ENCODE data around the gene JCHAIN. TPM values are rescaled to one million over a fixed set of nuclear protein-coding genes. Genes with fewer than 3 reads are reported as not detected.

The JCHAIN gene
- total and polyA plus RNA-seq, 9 of the 15 experiments (the other 6 are each of a cell fraction or from before 2014, with no cell fraction given), result 0.04 to 0.68 (median 0.26) TPM; not detected in 5

DNA sequence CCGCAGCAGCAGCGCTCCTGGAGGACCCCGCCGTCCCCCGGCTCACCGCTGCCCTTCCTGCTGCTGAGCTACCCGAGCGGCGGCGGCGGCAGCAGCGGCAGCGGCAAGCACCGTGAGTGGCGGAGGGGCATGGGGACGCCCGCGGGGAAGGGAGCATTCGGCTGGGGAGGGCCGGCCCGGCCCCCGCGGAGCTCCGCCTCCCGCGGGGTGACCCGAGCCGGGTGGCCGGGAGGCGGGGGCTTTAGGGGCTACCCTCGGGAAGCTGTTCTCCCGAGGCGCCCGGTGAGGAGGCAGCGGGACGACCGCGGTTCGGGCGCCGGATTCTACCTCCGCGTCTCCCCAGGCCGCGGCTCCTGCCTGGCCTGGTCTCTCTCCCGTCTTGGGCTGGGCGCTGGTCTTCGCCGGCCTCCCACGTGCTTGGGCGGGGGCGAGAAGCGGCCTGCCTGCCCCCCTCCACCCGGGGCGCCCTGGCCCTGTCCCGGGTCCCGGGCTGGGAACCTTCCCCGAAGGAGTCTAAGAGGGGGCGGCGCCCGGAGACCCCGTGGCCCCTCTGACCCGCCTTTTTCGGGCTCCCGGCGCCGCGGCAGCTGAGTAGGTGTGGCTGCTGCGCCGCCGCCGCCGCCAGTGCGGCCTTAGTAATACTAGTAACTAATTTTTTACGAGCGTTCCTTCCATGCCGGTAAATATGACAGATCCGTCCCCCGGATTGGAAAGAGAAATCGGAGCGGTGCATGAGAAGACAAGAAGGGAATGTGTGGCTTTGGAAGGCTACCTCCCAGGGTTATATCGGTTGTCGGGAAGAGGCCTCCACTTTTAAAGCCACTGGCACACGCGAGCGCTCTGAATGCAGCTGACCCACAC, 39.1 kb upstream of the JCHAIN start (continued):
- 0 out of 2 replicates have a peak, but pooled peaks have one; percentile 52 for TF ChIP-seq MTA3 (IDR thresholded peaks at IDR 0.05; ENCODE audit: borderline replicate concordance)
- TF ChIP-seq FOXA3 (CRISPR knock-in tag; conservative IDR thresholded peaks at IDR 0.05 in 1 of 2, IDR thresholded peaks at IDR 0.05 in 1 of 2), result 0 out of 4 replicates have a peak, but pooled peaks of 1 of the 2 experiments have one; percentile 18
- 0 out of 4 replicates have a peak, but pooled peaks of 1 of the 2 experiments have one; percentile 24 for TF ChIP-seq FOXK2 (conservative IDR thresholded peaks at IDR 0.05 in 1 of 2, IDR thresholded peaks at IDR 0.05 in 1 of 2; ENCODE audit: low read depth in 2 of 2)
- peak; percentile 91 to 93 for TF ChIP-seq MAZ (CRISPR knock-in tag; conservative IDR thresholded peaks at IDR 0.05 in 1 of 2, IDR thresholded peaks at IDR 0.05 in 1 of 2)
- TF ChIP-seq, protein P1, sequence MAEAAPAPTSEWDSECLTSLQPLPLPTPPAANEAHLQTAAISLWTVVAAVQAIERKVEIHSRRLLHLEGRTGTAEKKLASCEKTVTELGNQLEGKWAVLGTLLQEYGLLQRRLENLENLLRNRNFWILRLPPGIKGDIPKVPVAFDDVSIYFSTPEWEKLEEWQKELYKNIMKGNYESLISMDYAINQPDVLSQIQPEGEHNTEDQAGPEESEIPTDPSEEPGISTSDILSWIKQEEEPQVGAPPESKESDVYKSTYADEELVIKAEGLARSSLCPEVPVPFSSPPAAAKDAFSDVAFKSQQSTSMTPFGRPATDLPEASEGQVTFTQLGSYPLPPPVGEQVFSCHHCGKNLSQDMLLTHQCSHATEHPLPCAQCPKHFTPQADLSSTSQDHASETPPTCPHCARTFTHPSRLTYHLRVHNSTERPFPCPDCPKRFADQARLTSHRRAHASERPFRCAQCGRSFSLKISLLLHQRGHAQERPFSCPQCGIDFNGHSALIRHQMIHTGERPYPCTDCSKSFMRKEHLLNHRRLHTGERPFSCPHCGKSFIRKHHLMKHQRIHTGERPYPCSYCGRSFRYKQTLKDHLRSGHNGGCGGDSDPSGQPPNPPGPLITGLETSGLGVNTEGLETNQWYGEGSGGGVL (CRISPR knock-in tag; IDR thresholded peaks at IDR 0.05), result no peak
- TF ChIP-seq ESRRB (CRISPR knock-in tag; IDR thresholded peaks at IDR 0.05; ENCODE audit: borderline replicate concordance), result no peak
- no peak for TF ChIP-seq RFX7 (CRISPR knock-in tag; IDR thresholded peaks at IDR 0.05)
- no peak for TF ChIP-seq SRSF9 (IDR thresholded peaks at IDR 0.05; ENCODE audit: borderline replicate concordance, low read depth, low read length)
- TF ChIP-seq, protein P2, sequence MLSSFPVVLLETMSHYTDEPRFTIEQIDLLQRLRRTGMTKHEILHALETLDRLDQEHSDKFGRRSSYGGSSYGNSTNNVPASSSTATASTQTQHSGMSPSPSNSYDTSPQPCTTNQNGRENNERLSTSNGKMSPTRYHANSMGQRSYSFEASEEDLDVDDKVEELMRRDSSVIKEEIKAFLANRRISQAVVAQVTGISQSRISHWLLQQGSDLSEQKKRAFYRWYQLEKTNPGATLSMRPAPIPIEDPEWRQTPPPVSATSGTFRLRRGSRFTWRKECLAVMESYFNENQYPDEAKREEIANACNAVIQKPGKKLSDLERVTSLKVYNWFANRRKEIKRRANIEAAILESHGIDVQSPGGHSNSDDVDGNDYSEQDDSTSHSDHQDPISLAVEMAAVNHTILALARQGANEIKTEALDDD (IDR thresholded peaks at IDR 0.05), result peak; percentile 74
- no peak for TF ChIP-seq KLF10 (CRISPR knock-in tag; IDR thresholded peaks at IDR 0.05)
- TF ChIP-seq, protein P3, sequence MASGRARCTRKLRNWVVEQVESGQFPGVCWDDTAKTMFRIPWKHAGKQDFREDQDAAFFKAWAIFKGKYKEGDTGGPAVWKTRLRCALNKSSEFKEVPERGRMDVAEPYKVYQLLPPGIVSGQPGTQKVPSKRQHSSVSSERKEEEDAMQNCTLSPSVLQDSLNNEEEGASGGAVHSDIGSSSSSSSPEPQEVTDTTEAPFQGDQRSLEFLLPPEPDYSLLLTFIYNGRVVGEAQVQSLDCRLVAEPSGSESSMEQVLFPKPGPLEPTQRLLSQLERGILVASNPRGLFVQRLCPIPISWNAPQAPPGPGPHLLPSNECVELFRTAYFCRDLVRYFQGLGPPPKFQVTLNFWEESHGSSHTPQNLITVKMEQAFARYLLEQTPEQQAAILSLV (tag; IDR thresholded peaks at IDR 0.05), result no peak
- no peak for TF ChIP-seq COPS2 (conservative IDR thresholded peaks at IDR 0.05)
- TF ChIP-seq, protein P4, sequence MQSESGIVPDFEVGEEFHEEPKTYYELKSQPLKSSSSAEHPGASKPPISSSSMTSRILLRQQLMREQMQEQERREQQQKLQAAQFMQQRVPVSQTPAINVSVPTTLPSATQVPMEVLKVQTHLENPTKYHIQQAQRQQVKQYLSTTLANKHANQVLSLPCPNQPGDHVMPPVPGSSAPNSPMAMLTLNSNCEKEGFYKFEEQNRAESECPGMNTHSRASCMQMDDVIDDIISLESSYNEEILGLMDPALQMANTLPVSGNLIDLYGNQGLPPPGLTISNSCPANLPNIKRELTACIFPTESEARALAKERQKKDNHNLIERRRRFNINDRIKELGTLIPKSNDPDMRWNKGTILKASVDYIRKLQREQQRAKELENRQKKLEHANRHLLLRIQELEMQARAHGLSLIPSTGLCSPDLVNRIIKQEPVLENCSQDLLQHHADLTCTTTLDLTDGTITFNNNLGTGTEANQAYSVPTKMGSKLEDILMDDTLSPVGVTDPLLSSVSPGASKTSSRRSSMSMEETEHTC (IDR thresholded peaks at IDR 0.05), result no peak
- peak; percentile 54 for TF ChIP-seq KDM5B (IDR thresholded peaks at IDR 0.05; ENCODE audit: insufficient replicate concordance, low read depth, low read length)
- peak; percentile 53; the same call in 1 of the 2 replicates for TF ChIP-seq PHF8 (IDR thresholded peaks at IDR 0.05; ENCODE audit: borderline replicate concordance, low read length)
- TF ChIP-seq BRD9 (IDR thresholded peaks at IDR 0.05; ENCODE audit: low read depth, partially characterized antibody), result no peak
- TF ChIP-seq, protein P5, sequence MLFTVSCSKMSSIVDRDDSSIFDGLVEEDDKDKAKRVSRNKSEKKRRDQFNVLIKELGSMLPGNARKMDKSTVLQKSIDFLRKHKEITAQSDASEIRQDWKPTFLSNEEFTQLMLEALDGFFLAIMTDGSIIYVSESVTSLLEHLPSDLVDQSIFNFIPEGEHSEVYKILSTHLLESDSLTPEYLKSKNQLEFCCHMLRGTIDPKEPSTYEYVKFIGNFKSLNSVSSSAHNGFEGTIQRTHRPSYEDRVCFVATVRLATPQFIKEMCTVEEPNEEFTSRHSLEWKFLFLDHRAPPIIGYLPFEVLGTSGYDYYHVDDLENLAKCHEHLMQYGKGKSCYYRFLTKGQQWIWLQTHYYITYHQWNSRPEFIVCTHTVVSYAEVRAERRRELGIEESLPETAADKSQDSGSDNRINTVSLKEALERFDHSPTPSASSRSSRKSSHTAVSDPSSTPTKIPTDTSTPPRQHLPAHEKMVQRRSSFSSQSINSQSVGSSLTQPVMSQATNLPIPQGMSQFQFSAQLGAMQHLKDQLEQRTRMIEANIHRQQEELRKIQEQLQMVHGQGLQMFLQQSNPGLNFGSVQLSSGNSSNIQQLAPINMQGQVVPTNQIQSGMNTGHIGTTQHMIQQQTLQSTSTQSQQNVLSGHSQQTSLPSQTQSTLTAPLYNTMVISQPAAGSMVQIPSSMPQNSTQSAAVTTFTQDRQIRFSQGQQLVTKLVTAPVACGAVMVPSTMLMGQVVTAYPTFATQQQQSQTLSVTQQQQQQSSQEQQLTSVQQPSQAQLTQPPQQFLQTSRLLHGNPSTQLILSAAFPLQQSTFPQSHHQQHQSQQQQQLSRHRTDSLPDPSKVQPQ (CRISPR knock-in tag; IDR thresholded peaks at IDR 0.05; ENCODE audit: borderline replicate concordance), result no peak
- no peak for TF ChIP-seq ZNF57 (CRISPR knock-in tag; IDR thresholded peaks at IDR 0.05)
